ENCODE measurements around the gene IMPDH1. TPM values are rescaled to one million over a fixed set of nuclear protein-coding genes. Genes with fewer than 3 reads are reported as not detected.

Gene IMPDH1
- total and polyA plus RNA-seq, 2 donors from 2014 or later = 20.9 to 40.3 TPM

DNA sequence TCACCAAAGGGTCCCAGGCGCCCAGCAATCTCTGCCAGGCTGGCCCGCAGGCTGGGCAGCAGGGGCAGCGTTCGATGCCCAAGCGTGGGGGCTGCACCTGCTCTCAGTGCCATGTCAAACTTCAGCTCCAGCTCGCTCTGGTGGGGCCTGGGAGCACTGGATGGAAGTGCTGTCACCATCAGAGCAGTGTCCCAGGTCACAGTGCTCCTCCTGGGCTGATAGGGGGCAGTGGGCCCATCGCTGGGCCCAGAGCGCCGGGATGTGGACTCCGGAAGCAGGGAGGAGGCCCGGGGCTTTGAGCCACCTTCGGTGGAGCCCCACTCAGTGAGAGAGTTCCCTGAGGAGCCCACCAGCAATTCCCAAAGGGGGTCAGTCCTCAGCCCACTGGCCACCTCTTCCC, 50.4 kb downstream of the IMPDH1 start:
- Histone ChIP-seq H3K27me3 (ENCODE audit: control insufficient read depth, insufficient read depth, low read length) (peaks cover 8% of the 10 kb centered on the region), H3K4me1 (ENCODE audit: control insufficient read depth in 2 of 3, insufficient read depth in 2 of 3, low read depth in 1 of 3, low read length in 3 of 3) (peaks cover 0 to 6% (median 0%) of the 10 kb centered on the region in 3 donors), H3K36me3 (ENCODE audit: control insufficient read depth in 2 of 3, insufficient read depth in 3 of 3, low read length in 3 of 3) (no peaks in the 10 kb centered on the region), H3K9me3 (ENCODE audit: control insufficient read depth in 2 of 3, insufficient read depth in 1 of 3, low read length in 3 of 3) (no peaks in the 10 kb centered on the region), H3K9ac (ENCODE audit: low read length in 3 of 3) (no peak overlapping the region), H3K27ac (ENCODE audit: low read depth in 2 of 2, low read length in 2 of 2) (no peak overlapping the region), H3K4me3 (ENCODE audit: low read length in 3 of 3) (no peak overlapping the region)
- FAIRE-seq = no peak
- DNase-seq = no peak
- intact Hi-C loops (cut with DNase I) = no loop called here
- no peak for TF ChIP-seq CTCF (IDR thresholded peaks at IDR 0.05; ENCODE audit: borderline replicate concordance, extremely low read depth, insufficient read depth)

DNA sequence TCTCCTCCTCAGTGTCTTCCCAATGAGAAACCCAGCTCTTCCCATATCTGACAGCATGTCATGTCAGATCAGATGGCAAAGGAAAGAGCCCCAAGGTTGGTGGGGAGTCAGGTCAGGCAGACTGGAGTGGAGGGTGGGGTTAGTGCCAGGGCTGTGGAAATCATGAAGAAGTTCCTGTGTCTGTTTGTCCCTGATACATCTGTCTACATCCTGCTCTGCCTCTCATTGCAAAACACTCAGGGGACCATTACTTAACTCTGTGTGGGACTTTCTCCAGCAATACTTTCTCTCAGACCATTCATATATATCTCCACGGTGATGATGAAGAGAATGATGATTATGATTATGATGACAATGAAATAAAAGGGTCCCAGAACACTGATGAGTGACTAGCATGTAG, 51.5 kb downstream of the IMPDH1 start:
- Histone ChIP-seq H3K9me3 (ENCODE audit: control insufficient read depth in 2 of 3, insufficient read depth in 1 of 3, low read length in 3 of 3) (no peaks in the 10 kb centered on the region), H3K27ac (ENCODE audit: low read depth in 2 of 2, low read length in 2 of 2) (no peak overlapping the region), H3K27me3 (ENCODE audit: control insufficient read depth, insufficient read depth, low read length) (peaks cover 7% of the 10 kb centered on the region), H3K9ac (ENCODE audit: low read length in 3 of 3) (no peak overlapping the region), H3K4me1 (ENCODE audit: control insufficient read depth in 2 of 3, insufficient read depth in 2 of 3, low read depth in 1 of 3, low read length in 3 of 3) (peaks cover 0 to 6% (median 0%) of the 10 kb centered on the region in 3 donors), H3K36me3 (ENCODE audit: control insufficient read depth in 2 of 3, insufficient read depth in 3 of 3, low read length in 3 of 3) (no peaks in the 10 kb centered on the region), H3K4me3 (ENCODE audit: low read length in 3 of 3) (no peak overlapping the region)
- no peak for TF ChIP-seq CTCF (IDR thresholded peaks at IDR 0.05; ENCODE audit: borderline replicate concordance, extremely low read depth, insufficient read depth)
- no peak for FAIRE-seq
- intact Hi-C loops (cut with DNase I) = no loop called here
- DNase-seq = no peak

- H3K9ac ChIP-seq (ENCODE audit: low read length in 3 of 3) = no peak overlapping the region
Measured at GRCh38 chr7:128357217-128357613, 52.6 kb downstream of the IMPDH1 start.

More at GRCh38 chr7:128357217-128357613, 52.6 kb downstream of the IMPDH1 start:
- peaks cover 0 to 10% (median 0%) of the 10 kb centered on the region in 3 donors for H3K4me1 ChIP-seq (ENCODE audit: control insufficient read depth in 2 of 3, insufficient read depth in 2 of 3, low read depth in 1 of 3, low read length in 3 of 3)
- intact Hi-C loops (cut with DNase I) = no loop called here
- peaks cover 11% of the 10 kb centered on the region for H3K27me3 ChIP-seq (ENCODE audit: control insufficient read depth, insufficient read depth, low read length)
- DNase-seq = peak in 3 of 5 donors; percentile 16 to 72 (median 20)
- no peak overlapping the region for H3K27ac ChIP-seq (ENCODE audit: low read depth in 2 of 2, low read length in 2 of 2)
- H3K4me3 ChIP-seq (ENCODE audit: low read length in 3 of 3) = no peak overlapping the region
- FAIRE-seq = no peak
- no peaks in the 10 kb centered on the region for H3K36me3 ChIP-seq (ENCODE audit: control insufficient read depth in 2 of 3, insufficient read depth in 3 of 3, low read length in 3 of 3)
- no peaks in the 10 kb centered on the region for H3K9me3 ChIP-seq (ENCODE audit: control insufficient read depth in 2 of 3, insufficient read depth in 1 of 3, low read length in 3 of 3)
- no peak for TF ChIP-seq CTCF (IDR thresholded peaks at IDR 0.05; ENCODE audit: borderline replicate concordance, extremely low read depth, insufficient read depth)
